Measurements from ENCODE around the gene CAMSAP1. TPM values are rescaled to one million over a fixed set of nuclear protein-coding genes. Genes with fewer than 3 reads are reported as not detected.

Gene CAMSAP1
- total and polyA plus RNA-seq, 2 of the 4 experiments (the other 2 are of a cell fraction): 8.2 to 19.5 TPM

GRCh38 chr9:135759676-135760300 is 147.6 kb downstream of the CAMSAP1 start:
- H2BK120ac ChIP-seq (ENCODE audit: low read depth, low read length): no peak overlapping the region
- no peak for ATAC-seq (ENCODE audit: low read depth)

More at GRCh38 chr9:135759676-135760300, 147.6 kb downstream of the CAMSAP1 start:
- Histone ChIP-seq H3K4me3 (ENCODE audit: insufficient read depth, low read depth, low read length) (no peak overlapping the region), H3K18ac (ENCODE audit: low read depth, low read length) (no peak overlapping the region), H2AFZ (replicated peaks; ENCODE audit: low read length, poor library complexity) (no peak overlapping the region), H3K4ac (ENCODE audit: low read depth, low read length) (no peak overlapping the region), H2BK15ac (ENCODE audit: low read depth, low read length) (no peak overlapping the region), H3K9ac (ENCODE audit: low read depth, low read length) (no peak overlapping the region), H3K9me1 (ENCODE audit: insufficient read depth, low read length) (no peaks in the 10 kb centered on the region), H2BK5ac (ENCODE audit: low read depth, low read length, poor library complexity, severe bottlenecking) (no peak overlapping the region), H4K91ac (ENCODE audit: insufficient read depth, low read depth, low read length) (no peak overlapping the region), H3K23ac (ENCODE audit: low read depth, low read length) (no peak overlapping the region), H4K8ac (ENCODE audit: low read depth in 2 of 2, low read length in 2 of 2) (no peak overlapping the region), H4K20me1 (ENCODE audit: insufficient read depth, low read length) (no peaks in the 10 kb centered on the region), H3K9me3 (ENCODE audit: control insufficient read depth, insufficient read depth, low read length) (peaks cover 2% of the 10 kb centered on the region; the same call in 1 of the 2 replicates), H3K14ac (replicated peaks; ENCODE audit: low read depth, low read length) (no peak overlapping the region), H2AK5ac (ENCODE audit: low read depth, low read length) (no peak overlapping the region), H3K4me1 (ENCODE audit: control insufficient read depth, insufficient read depth, low read length) (no peaks in the 10 kb centered on the region), H2BK20ac (ENCODE audit: low read depth, low read length) (no peak overlapping the region), H3K4me2 (ENCODE audit: low read depth, low read length) (no peak overlapping the region), H3K56ac (ENCODE audit: extremely low read depth, insufficient read depth, low read length) (no peak overlapping the region), H3K27me3 (ENCODE audit: control insufficient read depth, insufficient read depth, low read length) (peaks cover 2% of the 10 kb centered on the region; the same call in 1 of the 2 replicates), H2AK9ac (replicated peaks; ENCODE audit: low read depth, low read length, poor library complexity) (no peak overlapping the region), H3K79me1 (ENCODE audit: low read depth in 1 of 2, low read length in 2 of 2) (no peaks in the 10 kb centered on the region), H4K5ac (ENCODE audit: low read depth, low read length) (no peak overlapping the region), H3K36me3 (ENCODE audit: control insufficient read depth, insufficient read depth, low read length) (no peaks in the 10 kb centered on the region), H3K27ac (ENCODE audit: insufficient read depth, low read length) (no peak overlapping the region)
- in situ Hi-C loops (cut with MboI; ENCODE audit: low sequenced_read_pairs): no loop called here
- no TSS peak for BruUV-seq (replicated peaks)
- WGBS, 2 experiments (ENCODE audit: extremely low coverage in 2 of 2, insufficient read length in 1 of 2): 84% methylated on average over 9 of the region's 24 CpGs; no CpG with 5 or more reads in 1 of the 2 experiments
- intact Hi-C loops (cut with micrococcal nuclease): no loop called here
- dilution Hi-C loops (cut with HindIII; ENCODE audit: low sequenced_read_pairs, unreplicated experiment): no loop called here
- TF ChIP-seq ELK1 (IDR thresholded peaks at IDR 0.05; ENCODE audit: borderline replicate concordance, low read depth, low read length) (no peak), POLR2A (IDR thresholded peaks at IDR 0.05; ENCODE audit: low read depth, low read length) (no peak), MAZ (IDR thresholded peaks at IDR 0.05; ENCODE audit: borderline replicate concordance, low read depth, low read length) (no peak), USF2 (IDR thresholded peaks at IDR 0.05; ENCODE audit: low read depth, low read length) (no peak), CHD1 (IDR thresholded peaks at IDR 0.05; ENCODE audit: low read depth, low read length) (no peak), NFE2L2 (IDR thresholded peaks at IDR 0.05; ENCODE audit: low read depth, low read length) (no peak), CTCF (conservative IDR thresholded peaks at IDR 0.05; ENCODE audit: low read depth, low read length) (no peak)
- ChIA-PET CTCF (no interaction called here), POLR2A (ENCODE audit: unreplicated experiment) (no interaction called here)
- DNase-seq: no peak

All from IMR-90 (cell line).